Spleen (tissue), 11 donors: ENCODE measurements around the gene GATAD2A. TPM values are rescaled to one million over a fixed set of nuclear protein-coding genes. Genes with fewer than 3 reads are reported as not detected.
A peak's percentile ranks its signal among the peaks of the same experiment; 100 is the strongest.
"Not testable (repeated sequence)": the region's sequence is repeated elsewhere in the genome, so short reads cannot be mapped to it uniquely, and the experiment has no call there.

Source experiments
- DNase-seq: peaks from one replicate; pipeline ENCODE4 v3.0.0-alpha.2; 2020
- H3K27ac ChIP-seq, 8 donors: fragments of 200-600 bp; sonication (generic) in 7 of 8; 1 replicate in 4 of 8; 2 replicates in 4 of 8; pipeline versions ENCODE4 v1.5.0 to v1.8.0; 2016 to 2021; ENCODE audit warnings: inconsistent platforms in 4 of 8, mild to moderate bottlenecking in 4 of 8, moderate library complexity in 1 of 8
- H3K27me3 ChIP-seq, 7 donors: fragments of 200-600 bp; sonication (generic) in 6 of 7; replicated peaks in 1 of 7; 1 replicate in 4 of 7; 2 replicates in 3 of 7; pipeline versions ENCODE4 v1.5.0 to v1.8.0; 2016 to 2021; ENCODE audit warnings: inconsistent platforms in 3 of 7, mild to moderate bottlenecking in 1 of 7
- H3K36me3 ChIP-seq, 6 donors: fragments of 200-600 bp; sonication (generic) in 5 of 6; 1 replicate in 4 of 6; 2 replicates in 2 of 6; pipeline versions ENCODE4 v1.5.0 to v1.8.0; 2016 to 2021; ENCODE audit warnings: inconsistent platforms in 2 of 6
- H3K4me1 ChIP-seq, 6 donors: fragments of 200-600 bp; sonication (generic) in 5 of 6; 1 replicate in 3 of 6; 2 replicates in 3 of 6; pipeline versions ENCODE4 v1.5.0 to v1.8.0; 2016 to 2021; ENCODE audit warnings: inconsistent platforms in 3 of 6
- H3K4me3 ChIP-seq, 8 donors: fragments of 200-600 bp; sonication (generic) in 7 of 8; 1 replicate in 4 of 8; 2 replicates in 4 of 8; pipeline versions ENCODE4 v1.5.0 to v1.8.0; 2016 to 2021; ENCODE audit warnings: inconsistent platforms in 4 of 8, mild to moderate bottlenecking in 4 of 8, moderate library complexity in 2 of 8
- H3K9me3 ChIP-seq, 8 donors: fragments of 200-600 bp; sonication (generic) in 7 of 8; 1 replicate in 4 of 8; 2 replicates in 4 of 8; pipeline versions ENCODE4 v1.5.0 to v1.8.0; 2016 to 2021; ENCODE audit warnings: inconsistent platforms in 4 of 8
- CTCF ChIP-seq, 11 experiments: fragments of 200-600 bp in 7 of 11; fragments of 450-650 bp in 4 of 11; sonication (generic) in 4 of 11; IDR thresholded peaks in 8 of 11; conservative IDR thresholded peaks in 3 of 11; 1 replicate in 7 of 11; 2 replicates in 4 of 11; pipeline versions ENCODE4 v1.4.0 to v1.8.0; 2016 to 2021; ENCODE audit warnings: antibody characterized with exemption in 11 of 11, inconsistent platforms in 4 of 11, mild to moderate bottlenecking in 1 of 11
- POLR2A ChIP-seq, 3 donors: fragments of 450-650 bp; IDR thresholded peaks; one replicate each; pipeline ENCODE4 v1.5.1; 2017; ENCODE audit warnings: antibody characterized with exemption in 3 of 3, mild to moderate bottlenecking in 1 of 3
- POLR2AphosphoS5 ChIP-seq, 3 donors: sonication (generic); formaldehyde crosslinking; IDR thresholded peaks; one replicate each; pipeline ENCODE4 v1.5.1; 2017; ENCODE audit warnings: antibody characterized with exemption in 3 of 3
- WGBS, 5 donors: extraction: QIAGEN DNeasy Blood & Tissue Kit in 3 of 5; methylation state at CpG; one replicate each; pipeline versions ENCODE4 v1.1.5 to v1.1.7; 2013 to 2018; 5-methylcytosine and 5-hydroxymethylcytosine counted together
- intact Hi-C: fragments of 100-400 bp; cut with DNase I; formaldehyde crosslinking; loops from one replicate; pipeline ENCODE4 v1.15.0; 2023; ENCODE audit warnings: low total_unique reads
- polyA plus RNA-seq, 3 donors: library from polyadenylated mRNA; stranded (reverse); fragments of 200-250 nt; gene quantifications; one replicate each; pipeline ENCODE4 v1.2.1, GENCODE V29; 2013
- total RNA-seq, 7 donors: library from RNA; depleted of rRNA in 3 of 7; stranded (reverse); fragments of >200 nt in 3 of 7; fragmentation: NEBNext Ultra II Directional in 4 of 7; extraction: Animal tissue kit (Norgen Biotek cat#: 25700) in 4 of 7; gene quantifications; one replicate each; pipeline versions ENCODE4 v1.1.0 to v1.2.1, GENCODE V29; 2016 to 2021
- donor health status: healthy with polysubstance abuse.
- donor health status: DM: no; HTN: no; CAD: no; lungs with moderate emphysema.
- donor health status: DM: no; HTN: no; CAD: no.
- donor health status: Bipolar disorder and iron deficiency.
- donor health status: healthy.
- donor health status: DM: no; HTN: no; CAD: no.
- donor health status: DM: yes; HTN: yes; CAD: no.

The GATAD2A gene
- total and polyA plus RNA-seq, 10 donors, result 11.6 to 122 (median 66.8) TPM

GRCh38 chr19:19468424-19469050, 63.1 kb downstream of the GATAD2A start:
- H3K4me3 ChIP-seq, result no peak overlapping the region
- H3K27me3 ChIP-seq, result no peaks in the 10 kb centered on the region
- intact Hi-C loops, result no loop called here
- H3K9me3 ChIP-seq, result peaks cover 9 to 32% (median 25%) of the 10 kb centered on the region in 8 donors
- no peak for TF ChIP-seq CTCF (IDR thresholded peaks at IDR 0.05 in 8 of 11, conservative IDR thresholded peaks at IDR 0.05 in 3 of 11)
- no peak for TF ChIP-seq POLR2A (IDR thresholded peaks at IDR 0.05)
- no peak for TF ChIP-seq POLR2AphosphoS5 (IDR thresholded peaks at IDR 0.05)
- DNase-seq, result no peak
- H3K36me3 ChIP-seq, result peaks cover 0 to 65% (median 38%) of the 10 kb centered on the region in 6 donors
- no peak overlapping the region for H3K27ac ChIP-seq
- 94 to 99% (median 96%) methylated on average over 2 of the region's 2 CpGs for WGBS, 5 donors
- H3K4me1 ChIP-seq, result peaks cover 20 to 65% (median 43%) of the 10 kb centered on the region in 6 donors

- peak overlapping the region in 6 of 8 donors; percentile 22 to 75 (median 60) for H3K27ac ChIP-seq
- H3K36me3 ChIP-seq, result peaks cover 0 to 69% (median 30%) of the 10 kb centered on the region in 6 donors
- TF ChIP-seq POLR2AphosphoS5 (IDR thresholded peaks at IDR 0.05) (no peak), POLR2A (IDR thresholded peaks at IDR 0.05) (no peak), CTCF (IDR thresholded peaks at IDR 0.05 in 8 of 11, conservative IDR thresholded peaks at IDR 0.05 in 3 of 11) (no peak)
- intact Hi-C loops, result no loop called here
- DNase-seq, result no peak
- WGBS, 5 donors, result 59 to 77% (median 63%) methylated on average over 3 of the region's 3 CpGs
- H3K4me1 ChIP-seq, result peaks cover 29 to 65% (median 49%) of the 10 kb centered on the region in 6 donors
- H3K4me3 ChIP-seq, result no peak overlapping the region
- H3K9me3 ChIP-seq, result peaks cover 9 to 32% (median 25%) of the 10 kb centered on the region in 8 donors
- no peaks in the 10 kb centered on the region for H3K27me3 ChIP-seq
Measured at GRCh38 chr19:19470579-19470978, 65.1 kb downstream of the GATAD2A start.

GRCh38 chr19:19471682-19472081, 66.2 kb downstream of the GATAD2A start:
- Histone ChIP-seq H3K36me3 (peaks cover 0 to 61% (median 19%) of the 10 kb centered on the region in 6 donors), H3K4me3 (no peak overlapping the region), H3K9me3 (peaks cover 9 to 30% (median 25%) of the 10 kb centered on the region in 8 donors), H3K4me1 (peaks cover 34 to 73% (median 58%) of the 10 kb centered on the region in 6 donors), H3K27ac (peak overlapping the region in 4 of 8 donors; percentile 20 to 75 (median 66)), H3K27me3 (no peaks in the 10 kb centered on the region)
- DNase-seq, result no peak
- intact Hi-C loops, result no loop called here
- 68 to 79% (median 72%) methylated on average over 6 of the region's 6 CpGs for WGBS, 5 donors
- TF ChIP-seq POLR2A (IDR thresholded peaks at IDR 0.05) (no peak), CTCF (IDR thresholded peaks at IDR 0.05 in 8 of 11, conservative IDR thresholded peaks at IDR 0.05 in 3 of 11) (no peak), POLR2AphosphoS5 (IDR thresholded peaks at IDR 0.05) (no peak)

GRCh38 chr19:19472106-19472505, 66.6 kb downstream of the GATAD2A start:
- intact Hi-C loops, result not testable (repeated sequence)

More at GRCh38 chr19:19472106-19472505, 66.6 kb downstream of the GATAD2A start:
- not testable (repeated sequence) for H3K4me3 ChIP-seq, H3K27me3 ChIP-seq, DNase-seq
- WGBS, 5 donors, result 59 to 79% (median 74%) methylated on average over 5 of the region's 5 CpGs
- H3K36me3 ChIP-seq, result peaks cover 0 to 57% (median 15%) of the 10 kb centered on the region in 6 donors
- H3K9me3 ChIP-seq, result peaks cover 9 to 26% (median 24%) of the 10 kb centered on the region in 8 donors
- H3K4me1 ChIP-seq, result peaks cover 34 to 77% (median 61%) of the 10 kb centered on the region in 6 donors
- H3K27ac ChIP-seq, result peak overlapping the region in 3 of 8 donors; percentile 61 to 75 (median 72)
